H1 (cell line): ENCODE results near the gene DDX49. TPM values are rescaled to one million over a fixed set of nuclear protein-coding genes. Genes with fewer than 3 reads are reported as not detected.

Experiments used
- CTCF ChIA-PET: fragments of 300-600 bp; sonication (Branson Sonifier 250); formaldehyde crosslinking; loops from one replicate; lab custom pipeline; 2021; ENCODE audit not compliant: partially characterized antibody; lab: Charles Lee
- POLR2A ChIA-PET: fragments of 300-600 bp; sonication (Branson Sonifier 250); formaldehyde crosslinking; loops from one replicate; lab custom pipeline; 2021; ENCODE audit warnings: inconsistent platforms; ENCODE audit not compliant: partially characterized antibody; lab: Charles Lee
- DNase-seq, 2 experiments: peaks; one replicate each; pipeline versions ENCODE4 v3.0.0 to v3.0.0-alpha.2; 2010 to 2022; ENCODE audit warnings: low spot score in 2 of 2, low read depth in 1 of 2, mixed read lengths in 1 of 2
- FAIRE-seq: peaks from 2 replicates; lab custom pipeline; 2011; peaks lifted over from hg19 to GRCh38; lab: Jason Lieb, UNC
- H2AFZ ChIP-seq: 2 replicates; pipeline ENCODE4 v1.8.1; 2012; ENCODE audit warnings: low read length, inconsistent platforms
- H2AK5ac ChIP-seq: 2 replicates; pipeline ENCODE4 v1.6.1; 2013; ENCODE audit warnings: low read depth, low read length
- H2BK120ac ChIP-seq: replicated peaks from 2 replicates; pipeline ENCODE3; 2013; ENCODE audit warnings: low read depth, low read length, inconsistent platforms
- H2BK12ac ChIP-seq: 2 replicates; pipeline ENCODE4 v1.6.1; 2013; ENCODE audit warnings: low read depth, low read length
- H2BK15ac ChIP-seq: 2 replicates; pipeline ENCODE4 v1.6.1; 2013; ENCODE audit warnings: low read length
- H2BK20ac ChIP-seq: 2 replicates; pipeline ENCODE4 v1.6.1; 2013; ENCODE audit warnings: low read length
- H2BK5ac ChIP-seq: 2 replicates; pipeline ENCODE4 v1.6.1; 2013; ENCODE audit warnings: low read depth, low read length
- H3K14ac ChIP-seq: 2 replicates; pipeline ENCODE4 v1.6.1; 2013; ENCODE audit warnings: inconsistent platforms; ENCODE audit not compliant: insufficient read length
- H3K18ac ChIP-seq: 2 replicates; pipeline ENCODE4 v1.6.1; 2013; ENCODE audit warnings: low read length; ENCODE audit errors: extremely low read depth
- H3K23ac ChIP-seq: 2 replicates; pipeline ENCODE4 v1.6.1; 2013; ENCODE audit warnings: inconsistent platforms; ENCODE audit not compliant: insufficient read length
- H3K23me2 ChIP-seq: 2 replicates; pipeline ENCODE4 v1.6.1; 2013; ENCODE audit warnings: low read depth, low read length
- H3K27ac ChIP-seq: 2 replicates; pipeline ENCODE4 v1.6.1; 2011; ENCODE audit warnings: low read depth, low read length, inconsistent platforms
- H3K27me3 ChIP-seq, 4 experiments: replicated peaks in 1 of 4; 1 replicate in 1 of 4; 2 replicates in 3 of 4; pipeline versions ENCODE4 v1.6.1 to v1.8.1; 2011 to 2013; ENCODE audit warnings: low read length in 3 of 4, mild to moderate bottlenecking in 3 of 4, inconsistent platforms in 2 of 4, mixed read lengths in 2 of 4, moderate library complexity in 1 of 4; ENCODE audit not compliant: control insufficient read depth in 3 of 4, insufficient read depth in 3 of 4; ENCODE audit errors: extremely low read depth in 1 of 4
- H3K36me3 ChIP-seq, 4 experiments: 2 replicates each; pipeline versions ENCODE4 v1.6.1 to v1.8.1; 2011 to 2013; ENCODE audit warnings: mild to moderate bottlenecking in 4 of 4, low read length in 3 of 4, moderate library complexity in 2 of 4, control low read depth in 1 of 4, inconsistent platforms in 1 of 4; ENCODE audit not compliant: insufficient read depth in 4 of 4, control insufficient read depth in 2 of 4
- H3K4ac ChIP-seq: replicated peaks from 2 replicates; pipeline ENCODE3; 2013; ENCODE audit warnings: low read length, low read depth, mixed read lengths, inconsistent platforms; ENCODE audit not compliant: insufficient read length
- H3K4me1 ChIP-seq, 4 experiments: replicated peaks in 1 of 4; 1 replicate in 1 of 4; 2 replicates in 3 of 4; pipeline versions ENCODE4 v1.6.1 to v1.8.1; 2011 to 2013; ENCODE audit warnings: low read length in 3 of 4, inconsistent platforms in 2 of 4, mixed read lengths in 1 of 4; ENCODE audit not compliant: insufficient read depth in 4 of 4, control insufficient read depth in 3 of 4
- H3K4me2 ChIP-seq, 2 experiments: 2 replicates each; pipeline versions ENCODE4 v1.6.1 to v1.8.1; 2011 to 2013; ENCODE audit warnings: low read depth in 2 of 2, low read length in 2 of 2, control low read depth in 1 of 2, inconsistent platforms in 1 of 2, mild to moderate bottlenecking in 1 of 2; ENCODE audit not compliant: insufficient read depth in 1 of 2
- H3K4me3 ChIP-seq, 4 experiments: fragments of 200-600, 300-600 bp in 1 of 4; sonication (generic), shearing (Covaris generic), sonication (Bioruptor Twin) in 1 of 4; 2 replicates each; pipeline versions ENCODE4 v1.5.1 to v1.8.1; 2011 to 2016; ENCODE audit warnings: low read length in 4 of 4, low read depth in 3 of 4, control low read depth in 2 of 4, inconsistent platforms in 2 of 4, mild to moderate bottlenecking in 2 of 4, mixed read lengths in 1 of 4, moderate library complexity in 1 of 4; ENCODE audit not compliant: insufficient read depth in 2 of 4; ENCODE audit errors: extremely low read depth in 1 of 4
- H3K56ac ChIP-seq: replicated peaks from 2 replicates; pipeline ENCODE3; 2013; ENCODE audit warnings: low read depth, mild to moderate bottlenecking, mixed read lengths, low read length, inconsistent platforms; ENCODE audit not compliant: insufficient read length
- H3K79me1 ChIP-seq: 2 replicates; pipeline ENCODE4 v1.6.1; 2013; ENCODE audit warnings: low read depth, low read length, control low read depth
- H3K79me2 ChIP-seq, 2 experiments: 2 replicates each; pipeline versions ENCODE4 v1.6.1 to v1.8.1; 2012 to 2013; ENCODE audit warnings: low read length in 2 of 2, mild to moderate bottlenecking in 2 of 2, inconsistent platforms in 1 of 2; ENCODE audit not compliant: insufficient read depth in 2 of 2, control insufficient read depth in 1 of 2
- H3K9ac ChIP-seq, 4 experiments: replicated peaks in 1 of 4; 1 replicate in 1 of 4; 2 replicates in 3 of 4; pipeline versions ENCODE4 v1.6.1 to v1.8.1; 2011 to 2013; ENCODE audit warnings: low read depth in 3 of 4, low read length in 3 of 4, control low read depth in 2 of 4, mild to moderate bottlenecking in 2 of 4, moderate library complexity in 2 of 4, inconsistent platforms in 1 of 4; ENCODE audit errors: extremely low read depth in 1 of 4
- H3K9me3 ChIP-seq, 2 experiments: 2 replicates each; pipeline versions ENCODE4 v1.6.1 to v1.8.1; 2012 to 2013; ENCODE audit warnings: mild to moderate bottlenecking in 2 of 2, moderate library complexity in 2 of 2, control low read depth in 1 of 2, inconsistent platforms in 1 of 2, low read depth in 1 of 2, low read length in 1 of 2, mixed read lengths in 1 of 2; ENCODE audit not compliant: insufficient read depth in 2 of 2
- H4K20me1 ChIP-seq, 2 experiments: replicated peaks in 1 of 2; 2 replicates each; pipeline versions ENCODE3 to v1.8.1; 2011 to 2013; ENCODE audit warnings: inconsistent platforms in 2 of 2, low read length in 2 of 2, mild to moderate bottlenecking in 1 of 2; ENCODE audit not compliant: insufficient read depth in 2 of 2, control insufficient read depth in 1 of 2
- H4K5ac ChIP-seq: 2 replicates; pipeline ENCODE4 v1.6.1; 2013; ENCODE audit warnings: low read length, low read depth, mixed read lengths, inconsistent platforms; ENCODE audit not compliant: insufficient read length
- H4K8ac ChIP-seq: 2 replicates; pipeline ENCODE4 v1.8.0; 2013; ENCODE audit warnings: mild to moderate bottlenecking, moderate library complexity, low read length, inconsistent platforms; ENCODE audit not compliant: insufficient read depth; ENCODE audit errors: extremely low read depth
- H4K91ac ChIP-seq: replicated peaks from 2 replicates; pipeline ENCODE3; 2013; ENCODE audit warnings: low read length, mixed read lengths, inconsistent platforms; ENCODE audit not compliant: insufficient read length
- BACH1 ChIP-seq: IDR thresholded peaks from 2 replicates; pipeline ENCODE4 v1.6.1; 2012; ENCODE audit warnings: low read length, improper control_type of control experiment
- CTBP2 ChIP-seq: IDR thresholded peaks from 2 replicates; pipeline ENCODE4 v1.7.0; 2011; ENCODE audit warnings: borderline replicate concordance, mild to moderate bottlenecking, moderate library complexity, mixed read lengths, low read length; ENCODE audit not compliant: insufficient read depth, insufficient read length
- GTF2F1 ChIP-seq: IDR thresholded peaks from 2 replicates; pipeline ENCODE4 v1.6.1; 2012; ENCODE audit warnings: low read depth, low read length, improper control_type of control experiment, borderline replicate concordance
- TBP ChIP-seq: IDR thresholded peaks from 2 replicates; pipeline ENCODE4 v1.6.1; 2011; ENCODE audit warnings: low read depth, low read length, improper control_type of control experiment
- WGBS, 2 experiments: shearing (Covaris generic) in 1 of 2; methylation state at CpG; one replicate each; pipeline versions ENCODE4 v1.1.6 to v1.1.7; 2013 to 2015; ENCODE audit warnings: low lambda C conversion rate in 2 of 2, mixed read lengths in 2 of 2, inconsistent platforms in 1 of 2, low coverage in 1 of 2, missing lambda C conversion rate in 1 of 2; ENCODE audit not compliant: insufficient replicate concordance in 2 of 2, insufficient coverage in 1 of 2, insufficient read length in 1 of 2; ENCODE audit errors: extremely low coverage in 1 of 2, missing lambda C conversion rate in 1 of 2; 5-methylcytosine and 5-hydroxymethylcytosine counted together
- polyA plus RNA-seq, 7 experiments: library from polyadenylated mRNA; depleted of rRNA in 3 of 7; stranded (reverse) in 5 of 7; unstranded in 2 of 7; fragments of >200 nt in 5 of 7; fragments of 200-250 nt in 2 of 7; gene quantifications; 1 replicate in 5 of 7; 2 replicates in 1 of 7; 4 replicates in 1 of 7; pipeline versions ENCODE4 v1.2.1 to v1.2.3, GENCODE V29; 2011 to 2013; ENCODE audit warnings: missing spikeins in 2 of 7, mixed read lengths in 2 of 7
- total RNA-seq: library from RNA; stranded (reverse); fragmentation: NEBNext Ultra II Directional; extraction: Animal tissue kit (Norgen Biotek cat#: 25700); gene quantifications from 2 replicates; pipeline ENCODE4 v1.2.1, GENCODE V29; 2021
- TF ChIP-seq, protein P1 (sequence below): IDR thresholded peaks from 2 replicates; pipeline ENCODE4 v1.6.1; 2011; ENCODE audit warnings: low read length, improper control_type of control experiment

The DDX49 gene
- total and polyA plus RNA-seq, 2 of the 8 experiments (the other 6 are each of a cell fraction or from before 2014, with no cell fraction given): 41.3 to 46.5 TPM

DNA sequence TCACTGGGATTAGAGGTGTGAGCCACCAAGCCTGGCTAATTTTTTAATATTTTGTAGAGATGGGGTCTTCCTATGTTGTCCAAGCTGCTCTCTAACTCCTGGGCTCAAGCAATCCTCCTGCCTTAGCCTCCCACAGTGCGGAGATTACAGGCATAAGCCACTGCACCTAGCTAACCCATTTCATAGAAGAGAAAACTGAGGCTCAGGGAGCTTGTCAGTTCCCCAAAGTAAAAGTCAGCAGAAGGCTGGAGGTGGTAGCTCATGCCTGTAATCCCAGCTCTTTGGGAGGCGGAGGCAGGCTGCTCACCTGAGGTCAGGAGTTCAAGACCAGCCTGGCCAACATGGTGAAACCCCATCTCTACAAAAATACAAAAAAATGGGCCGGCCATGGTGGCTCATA is 30.3 kb downstream of the DDX49 start:
- WGBS, 2 experiments: 90% methylated on average over 3 of the region's 3 CpGs; no CpG with 5 or more reads in 1 of the 2 experiments
- CTCF ChIA-PET: interaction anchor here (0.5 to 1.1 kb wide), 6 partner anchors 9 to 338 kb away, joined by 3 to 4 read pairs (median 3); no protein-coding TSS in a partner anchor
- FAIRE-seq: no peak
- no peak for TF ChIP-seq BACH1
- TF ChIP-seq, protein P1, sequence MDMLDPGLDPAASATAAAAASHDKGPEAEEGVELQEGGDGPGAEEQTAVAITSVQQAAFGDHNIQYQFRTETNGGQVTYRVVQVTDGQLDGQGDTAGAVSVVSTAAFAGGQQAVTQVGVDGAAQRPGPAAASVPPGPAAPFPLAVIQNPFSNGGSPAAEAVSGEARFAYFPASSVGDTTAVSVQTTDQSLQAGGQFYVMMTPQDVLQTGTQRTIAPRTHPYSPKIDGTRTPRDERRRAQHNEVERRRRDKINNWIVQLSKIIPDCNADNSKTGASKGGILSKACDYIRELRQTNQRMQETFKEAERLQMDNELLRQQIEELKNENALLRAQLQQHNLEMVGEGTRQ: no peak
- no peak for TF ChIP-seq CTBP2
- TF ChIP-seq GTF2F1: no peak
- TF ChIP-seq TBP: no peak

More for the DNA sequence above, 30.3 kb downstream of the DDX49 start:
- H4K8ac ChIP-seq: no peak overlapping the region
- no peak overlapping the region for H2BK15ac ChIP-seq
- H3K23me2 ChIP-seq: peaks cover 10% of the 10 kb centered on the region; the same call in 1 of the 2 replicates
- no peak overlapping the region for H3K27ac ChIP-seq
- H2AFZ ChIP-seq: no peak overlapping the region
- H3K4me2 ChIP-seq: no peak overlapping the region
- peaks cover 0 to 2% of the 10 kb centered on the region in 2 experiments for H4K20me1 ChIP-seq
- H3K4me3 ChIP-seq: no peak overlapping the region
- DNase-seq: no peak
- no peaks in the 10 kb centered on the region for H3K27me3 ChIP-seq
- no peaks in the 10 kb centered on the region for H3K79me2 ChIP-seq
- no peak overlapping the region for H2BK12ac ChIP-seq
- H3K36me3 ChIP-seq: 0 out of 8 replicates have a peak, but pooled peaks cover 0 to 5% (median 0%) of the 10 kb centered on the region in 4 experiments
- H2BK5ac ChIP-seq: no peak overlapping the region
- H2AK5ac ChIP-seq: no peak overlapping the region
- no peak overlapping the region for H2BK20ac ChIP-seq
- no peak overlapping the region for H3K18ac ChIP-seq
- no peaks in the 10 kb centered on the region for H3K4me1 ChIP-seq
- H3K23ac ChIP-seq: no peak overlapping the region
- H2BK120ac ChIP-seq: no peak overlapping the region
- H3K9me3 ChIP-seq: no peaks in the 10 kb centered on the region
- no peak overlapping the region for H3K4ac ChIP-seq
- H4K91ac ChIP-seq: no peak overlapping the region
- H3K14ac ChIP-seq: no peak overlapping the region
- H3K79me1 ChIP-seq: peaks cover 2% of the 10 kb centered on the region; the same call in 1 of the 2 replicates
- no peak overlapping the region for H3K56ac ChIP-seq
- no peak overlapping the region for H3K9ac ChIP-seq
- POLR2A ChIA-PET: interaction anchor here (0.6 to 2.3 kb wide), 6 partner anchors 8 to 59 kb away, joined by 3 to 11 read pairs (median 4); no protein-coding TSS in a partner anchor
- H4K5ac ChIP-seq: no peak overlapping the region
